ENCODE results near the gene SEC24B. TPM values are rescaled to one million over a fixed set of nuclear protein-coding genes. Genes with fewer than 3 reads are reported as not detected.

SEC24B gene
- total RNA-seq, 1 experiment from 2014 or later: 27.1 TPM

DNA sequence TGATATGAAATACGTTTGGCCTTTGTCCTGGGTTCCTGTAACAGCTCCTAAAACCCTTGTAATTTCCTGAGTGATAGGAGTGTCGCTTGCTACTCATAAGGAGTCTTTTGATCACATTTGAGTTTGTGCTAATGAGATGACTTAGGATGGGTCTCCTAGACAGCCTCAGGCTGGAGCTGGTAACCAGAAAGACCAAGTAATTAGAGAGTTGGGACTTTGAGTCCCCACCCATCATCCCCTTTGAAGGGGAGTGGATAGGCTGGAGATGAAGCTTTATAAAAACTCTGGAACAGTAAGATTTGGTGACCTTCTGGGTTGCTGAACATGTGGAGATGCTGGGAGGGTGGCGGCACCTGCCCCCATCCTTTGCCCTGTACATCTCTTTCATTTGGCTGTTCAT lies 2.9 kb downstream of the SEC24B start:
- H2AFZ ChIP-seq (ENCODE audit: low read length): no peak overlapping the region
- no peak overlapping the region for H4K8ac ChIP-seq (replicated peaks; ENCODE audit: insufficient read length, low read depth, low read length)
- H3K4me1 ChIP-seq (ENCODE audit: insufficient read depth, low read length): peaks cover 2% of the 10 kb centered on the region; the same call in 1 of the 2 replicates
- H3T11ph ChIP-seq (ENCODE audit: low read length): no peak overlapping the region
- no peak overlapping the region for H2BK120ac ChIP-seq (ENCODE audit: low read depth, low read length, poor library complexity, severe bottlenecking)
- DNase-seq: no peak
- H3K79me2 ChIP-seq (ENCODE audit: insufficient read depth, low read length): peaks cover 28% of the 10 kb centered on the region
- no peak overlapping the region for H3K14ac ChIP-seq (ENCODE audit: insufficient read depth, low read length)
- H4K20me1 ChIP-seq (ENCODE audit: control insufficient read depth, insufficient read depth, insufficient read length): no peaks in the 10 kb centered on the region
- H3K27me3 ChIP-seq (ENCODE audit: insufficient read depth, low read length): no peaks in the 10 kb centered on the region
- no peak overlapping the region for H3K18ac ChIP-seq (ENCODE audit: insufficient read length, low read depth, low read length)
- no peak overlapping the region for H3K9ac ChIP-seq (ENCODE audit: extremely low read depth, insufficient read length, low read length)
- H2BK5ac ChIP-seq (ENCODE audit: insufficient read length, low read length): no peak overlapping the region
- no peaks in the 10 kb centered on the region for H3K9me3 ChIP-seq (ENCODE audit: control insufficient read depth, low read depth, low read length)
- TF ChIP-seq CTCF (conservative IDR thresholded peaks at IDR 0.05): no peak
- H3K4me2 ChIP-seq (ENCODE audit: insufficient read depth, insufficient read length, low read length): no peak overlapping the region
- H2BK15ac ChIP-seq (ENCODE audit: low read depth, low read length): no peak overlapping the region
- no peak overlapping the region for H3K56ac ChIP-seq (ENCODE audit: insufficient read length, low read depth, low read length)
- H4K91ac ChIP-seq (ENCODE audit: insufficient read length, low read depth, low read length): no peak overlapping the region
- Mint-ChIP-seq H3K27ac (0 out of 7 replicates have a peak overlapping the region, but pooled peaks of 1 of the 3 experiments have one; percentile 36), H3K9me3 (no peaks in the 10 kb centered on the region), H3K4me1 (peaks cover 43 to 53% of the 10 kb centered on the region in 2 experiments), H3K27me3 (ENCODE audit: low read depth) (no peaks in the 10 kb centered on the region), H3K4me3 (no peak overlapping the region), H3K36me3 (ENCODE audit: insufficient read depth in 1 of 3, low read depth in 3 of 3) (no peaks in the 10 kb centered on the region)
- no peak overlapping the region for H4K5ac ChIP-seq (ENCODE audit: insufficient read length, low read depth, low read length)
- H3K4ac ChIP-seq (ENCODE audit: low read depth, low read length): no peak overlapping the region
- no peak overlapping the region for H2BK20ac ChIP-seq (ENCODE audit: low read depth, low read length, poor library complexity, severe bottlenecking)
- no peak overlapping the region for H2AK5ac ChIP-seq (ENCODE audit: insufficient read length, low read length)
- H3K27ac ChIP-seq (ENCODE audit: insufficient read length, low read depth, low read length): no peak overlapping the region
- no peak overlapping the region for H2BK12ac ChIP-seq (ENCODE audit: insufficient read length, low read depth, low read length)
- no CpG with 5 or more reads among the region's 3 CpGs for WGBS (ENCODE audit: extremely low coverage, insufficient read length, low lambda C conversion rate)
- H3K23me2 ChIP-seq (ENCODE audit: insufficient read length, low read depth, low read length, poor library complexity, severe bottlenecking): peaks cover 13% of the 10 kb centered on the region
- H3K79me1 ChIP-seq (ENCODE audit: insufficient read depth, low read depth, low read length, poor library complexity, severe bottlenecking): peaks cover 5% of the 10 kb centered on the region
- H3K23ac ChIP-seq (ENCODE audit: insufficient read length, low read depth, low read length): no peak overlapping the region

Data from H9 (cell line).